Measurements from ENCODE around the gene MRPS10.

DNA sequence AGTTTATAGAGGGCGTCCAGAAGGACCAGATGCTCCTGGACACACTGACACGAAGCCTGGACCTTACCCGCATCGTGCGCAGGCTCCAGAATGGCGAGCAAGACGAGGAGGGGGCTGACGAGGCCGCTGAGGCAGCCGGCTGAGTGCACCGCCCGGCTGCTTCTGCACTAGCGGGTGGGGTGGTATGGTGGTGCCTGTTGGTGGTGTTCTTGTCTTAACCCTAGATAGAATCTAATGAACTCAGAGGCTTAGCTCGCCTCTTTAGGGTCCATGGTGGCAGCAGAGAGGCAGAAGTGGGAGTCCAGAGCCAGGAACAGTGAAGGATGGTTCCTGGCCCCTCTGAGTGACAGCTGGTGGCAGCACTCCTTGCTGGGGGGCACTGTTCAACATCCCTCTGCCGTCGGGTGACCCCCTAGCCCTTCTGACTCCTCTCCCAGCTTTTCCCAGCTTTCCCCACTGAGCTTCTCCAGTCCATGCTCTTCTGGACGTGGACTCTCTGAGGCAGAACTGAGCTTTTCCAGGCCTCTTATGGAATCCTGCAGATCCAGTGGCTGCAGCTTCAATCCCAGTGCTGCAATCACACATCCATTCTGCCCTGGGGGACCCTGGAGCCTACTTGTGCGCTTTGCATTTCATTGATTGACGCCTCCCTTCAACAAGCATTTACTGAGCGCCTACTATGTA lies 38.3 kb downstream of the MRPS10 start:
- TF ChIP-seq POLR2A (IDR thresholded peaks at IDR 0.05), result no peak
- TF ChIP-seq CTCF (IDR thresholded peaks at IDR 0.05), result no peak

Data from body of pancreas (tissue), 4 donors.